ENCODE measurements around the gene SASH3. TPM values are rescaled to one million over a fixed set of nuclear protein-coding genes. Genes with fewer than 3 reads are reported as not detected.

SASH3 gene
- total and polyA plus RNA-seq, 2 donors (not counting 1 experiment from before 2014, with no cell fraction given), result 224 to 240 TPM

DNA sequence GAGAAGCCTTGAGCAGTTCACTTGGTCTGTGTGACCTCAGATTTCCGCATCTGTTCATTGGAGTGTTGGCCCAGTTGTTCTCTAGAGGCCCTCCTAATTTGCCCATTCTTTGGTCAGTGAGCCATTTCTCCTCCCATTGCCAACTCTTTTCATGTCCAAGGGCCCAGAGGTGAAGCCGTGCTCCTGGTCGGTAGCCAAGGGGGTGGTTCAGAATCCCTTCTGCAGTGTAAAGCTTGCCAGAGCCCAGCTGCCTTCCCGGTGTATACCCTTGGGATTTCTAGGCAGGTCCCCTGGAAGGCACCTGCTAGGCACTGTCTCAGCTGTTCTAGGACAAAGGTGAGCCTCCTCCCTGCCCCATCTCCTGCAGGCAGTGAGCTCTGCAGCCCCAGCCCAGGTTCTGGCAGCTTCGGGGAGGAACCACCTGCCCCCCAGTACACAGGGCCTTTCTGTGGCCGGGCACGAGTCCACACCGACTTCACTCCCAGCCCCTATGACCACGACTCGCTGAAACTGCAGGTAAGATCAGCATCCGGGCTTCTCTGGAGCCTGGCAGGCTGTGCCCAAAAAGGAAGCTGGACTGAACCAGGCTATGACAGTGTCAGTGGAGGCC, 12.3 kb downstream of the SASH3 start:
- intact Hi-C loops (cut with micrococcal nuclease), result no loop called here
- peaks cover 88% of the 10 kb centered on the region for H4K20me1 ChIP-seq (ENCODE audit: control insufficient read depth, insufficient read depth, low read length, poor library complexity, severe bottlenecking)
- ChIA-PET CTCF (interaction anchor here (1.0 to 1.7 kb wide), 5 partner anchors 18 to 114 kb away, joined by 3 to 7 read pairs (median 3); no protein-coding TSS in a partner anchor), POLR2A (interaction anchor here (1.1 to 1.4 kb wide), 2 partner anchors 11 to 36 kb away, joined by 3 read pairs; no protein-coding TSS in a partner anchor)
- H3K4me3 ChIP-seq (ENCODE audit: control extremely low read depth in 1 of 5, extremely low read depth in 1 of 5, insufficient read depth in 1 of 5, low read depth in 2 of 5, low read length in 4 of 5), result no peak overlapping the region
- Mint-ChIP-seq H3K4me1 (peaks cover 13% of the 10 kb centered on the region), H3K27me3 (no peaks in the 10 kb centered on the region), H3K27ac (no peak overlapping the region), H3K4me3 (no peak overlapping the region), H3K9me3 (ENCODE audit: insufficient read depth) (no peaks in the 10 kb centered on the region)
- H3K36me3 ChIP-seq (replicated peaks in 1 of 2; ENCODE audit: control extremely low read depth in 1 of 2, control insufficient read depth in 1 of 2, extremely low read depth in 1 of 2, insufficient read depth in 2 of 2, low read length in 1 of 2), result peaks cover 0 to 93% of the 10 kb centered on the region in 2 experiments
- no peaks in the 10 kb centered on the region for H3K27me3 ChIP-seq (replicated peaks in 1 of 4; ENCODE audit: control extremely low read depth in 1 of 4, control insufficient read depth in 3 of 4, insufficient read depth in 4 of 4, low read length in 3 of 4)
- DNase-seq (no peak), ATAC-seq (ENCODE audit: low read depth) (no peak)
- no peak for TF ChIP-seq EZH2 (IDR thresholded peaks at IDR 0.05; ENCODE audit: borderline replicate concordance, insufficient read depth, low read depth, low read length, poor library complexity, severe bottlenecking)
- TF ChIP-seq CTCF (IDR thresholded peaks at IDR 0.05), result no peak
- no peak overlapping the region for H3K4me2 ChIP-seq (replicated peaks; ENCODE audit: low read depth, low read length, poor library complexity, severe bottlenecking)
- no peaks in the 10 kb centered on the region for H3K9me3 ChIP-seq (ENCODE audit: control extremely low read depth in 1 of 3, control insufficient read depth in 2 of 3, insufficient read depth in 1 of 3, low read length in 2 of 3)
- H3K9ac ChIP-seq (ENCODE audit: low read length), result no peak overlapping the region
- H2AFZ ChIP-seq (ENCODE audit: insufficient read depth, low read depth, low read length, poor library complexity, severe bottlenecking), result no peak overlapping the region
- H3K4me1 ChIP-seq (ENCODE audit: control insufficient read depth in 2 of 2, insufficient read depth in 2 of 2, low read length in 2 of 2), result peaks cover 12 to 13% of the 10 kb centered on the region in 2 donors
- H3K79me2 ChIP-seq (ENCODE audit: control insufficient read depth, insufficient read depth, low read length), result peaks cover 22% of the 10 kb centered on the region
- H3K27ac ChIP-seq (ENCODE audit: low read length in 2 of 2), result no peak overlapping the region
- 88% methylated on average over 7 of the region's 11 CpGs for WGBS (ENCODE audit: insufficient coverage)

- ChIA-PET CTCF (interaction anchor here (1.0 to 1.7 kb wide), 5 partner anchors 19 to 115 kb away, joined by 3 to 7 read pairs (median 3); no protein-coding TSS in a partner anchor), POLR2A (interaction anchor here (1.1 to 1.4 kb wide), 2 partner anchors 11 to 36 kb away, joined by 3 read pairs; no protein-coding TSS in a partner anchor)
- 94% methylated on average over 6 of the region's 18 CpGs for WGBS (ENCODE audit: insufficient coverage)
- peaks cover 81% of the 10 kb centered on the region for H4K20me1 ChIP-seq (ENCODE audit: control insufficient read depth, insufficient read depth, low read length, poor library complexity, severe bottlenecking)
- H3K4me2 ChIP-seq (replicated peaks; ENCODE audit: low read depth, low read length, poor library complexity, severe bottlenecking), result no peak overlapping the region
- intact Hi-C loops (cut with micrococcal nuclease), result no loop called here
- H3K9me3 Mint-ChIP-seq (ENCODE audit: insufficient read depth), result no peaks in the 10 kb centered on the region
- peaks cover 6% of the 10 kb centered on the region for H3K4me1 Mint-ChIP-seq
- no peak overlapping the region for H3K4me3 ChIP-seq (ENCODE audit: control extremely low read depth in 1 of 5, extremely low read depth in 1 of 5, insufficient read depth in 1 of 5, low read depth in 2 of 5, low read length in 4 of 5)
- no peak for TF ChIP-seq EZH2 (IDR thresholded peaks at IDR 0.05; ENCODE audit: borderline replicate concordance, insufficient read depth, low read depth, low read length, poor library complexity, severe bottlenecking)
- TF ChIP-seq CTCF (IDR thresholded peaks at IDR 0.05), result no peak
- H3K4me3 Mint-ChIP-seq, result no peak overlapping the region
- H3K27ac ChIP-seq (ENCODE audit: low read length in 2 of 2), result peak overlapping the region in 1 of 2 donors; percentile 23
- no peak overlapping the region for H2AFZ ChIP-seq (ENCODE audit: insufficient read depth, low read depth, low read length, poor library complexity, severe bottlenecking)
- H3K27ac Mint-ChIP-seq, result peak overlapping the region; percentile 73
- no peak for ATAC-seq (ENCODE audit: low read depth)
- peaks cover 5 to 7% of the 10 kb centered on the region in 2 donors for H3K4me1 ChIP-seq (ENCODE audit: control insufficient read depth in 2 of 2, insufficient read depth in 2 of 2, low read length in 2 of 2)
- H3K9ac ChIP-seq (ENCODE audit: low read length), result no peak overlapping the region
- no peaks in the 10 kb centered on the region for H3K27me3 Mint-ChIP-seq
- H3K36me3 ChIP-seq (replicated peaks in 1 of 2; ENCODE audit: control extremely low read depth in 1 of 2, control insufficient read depth in 1 of 2, extremely low read depth in 1 of 2, insufficient read depth in 2 of 2, low read length in 1 of 2), result peaks cover 0 to 89% of the 10 kb centered on the region in 2 experiments
- H3K9me3 ChIP-seq (ENCODE audit: control extremely low read depth in 1 of 3, control insufficient read depth in 2 of 3, insufficient read depth in 1 of 3, low read length in 2 of 3), result no peaks in the 10 kb centered on the region
- DNase-seq, result peak; percentile 2
- no peaks in the 10 kb centered on the region for H3K27me3 ChIP-seq (replicated peaks in 1 of 4; ENCODE audit: control extremely low read depth in 1 of 4, control insufficient read depth in 3 of 4, insufficient read depth in 4 of 4, low read length in 3 of 4)
- H3K79me2 ChIP-seq (ENCODE audit: control insufficient read depth, insufficient read depth, low read length), result peaks cover 15% of the 10 kb centered on the region
Observed at GRCh38 chrX:129792586-129793291, 13.0 kb downstream of the SASH3 start.
